Measurements from ENCODE around the gene AHI1. TPM values are rescaled to one million over a fixed set of nuclear protein-coding genes. Genes with fewer than 3 reads are reported as not detected.

The AHI1 gene
- total RNA-seq, 3 donors from 2014 or later (not counting 1 experiment from before 2014, with no cell fraction given), result 24.0 to 40.3 (median 32.4) TPM

- ATAC-seq (no peak), DNase-seq (no peak)
- H3K27me3 Mint-ChIP-seq (ENCODE audit: low read depth in 2 of 2), result no peaks in the 10 kb centered on the region
- H3K9me3 Mint-ChIP-seq, result no peaks in the 10 kb centered on the region
- TF ChIP-seq CTCF (IDR thresholded peaks at IDR 0.05), result no peak
- H3K4me3 Mint-ChIP-seq, result no peak overlapping the region
- Histone ChIP-seq H3K4me1 (ENCODE audit: control insufficient read depth, insufficient read depth, low read length) (no peaks in the 10 kb centered on the region), H3K27ac (ENCODE audit: low read length) (no peak overlapping the region), H3K36me3 (ENCODE audit: control insufficient read depth, insufficient read depth, low read length) (no peaks in the 10 kb centered on the region), H3K27me3 (ENCODE audit: control insufficient read depth, insufficient read depth, low read length) (no peaks in the 10 kb centered on the region), H3K9me3 (ENCODE audit: control insufficient read depth, insufficient read depth, low read length) (no peaks in the 10 kb centered on the region), H3K4me3 (ENCODE audit: low read length) (no peak overlapping the region)
- H3K4me1 Mint-ChIP-seq, result no peaks in the 10 kb centered on the region
- H3K36me3 Mint-ChIP-seq, result no peaks in the 10 kb centered on the region
- H3K27ac Mint-ChIP-seq, result no peak overlapping the region
- no CpG with 5 or more reads among the region's 2 CpGs for WGBS (ENCODE audit: insufficient coverage)
- intact Hi-C loops (cut with micrococcal nuclease), result no loop called here
These were observed 69.5 kb downstream of the AHI1 start for GRCh38 chr6:135428078-135428477.

- Mint-ChIP-seq H3K4me1 (no peaks in the 10 kb centered on the region), H3K27me3 (ENCODE audit: low read depth in 2 of 2) (no peaks in the 10 kb centered on the region), H3K9me3 (no peaks in the 10 kb centered on the region), H3K36me3 (no peaks in the 10 kb centered on the region), H3K4me3 (no peak overlapping the region), H3K27ac (no peak overlapping the region)
- Histone ChIP-seq H3K27me3 (ENCODE audit: control insufficient read depth, insufficient read depth, low read length) (no peaks in the 10 kb centered on the region), H3K9me3 (ENCODE audit: control insufficient read depth, insufficient read depth, low read length) (no peaks in the 10 kb centered on the region), H3K36me3 (ENCODE audit: control insufficient read depth, insufficient read depth, low read length) (no peaks in the 10 kb centered on the region), H3K27ac (ENCODE audit: low read length) (no peak overlapping the region), H3K4me3 (ENCODE audit: low read length) (no peak overlapping the region), H3K4me1 (ENCODE audit: control insufficient read depth, insufficient read depth, low read length) (no peaks in the 10 kb centered on the region)
- intact Hi-C loops (cut with micrococcal nuclease), result no loop called here
- ATAC-seq (no peak), DNase-seq (no peak)
- TF ChIP-seq CTCF (IDR thresholded peaks at IDR 0.05), result no peak
- 100% methylated on average over 1 of the region's 1 CpG for WGBS (ENCODE audit: insufficient coverage)
These were observed 70.7 kb downstream of the AHI1 start for GRCh38 chr6:135426833-135427232.

- no peaks in the 10 kb centered on the region for H3K27me3 ChIP-seq (ENCODE audit: control insufficient read depth, insufficient read depth, low read length)
- no CpG with 5 or more reads among the region's 1 CpG for WGBS (ENCODE audit: insufficient coverage)
- no peak overlapping the region for H3K27ac Mint-ChIP-seq
- no peaks in the 10 kb centered on the region for H3K27me3 Mint-ChIP-seq (ENCODE audit: low read depth in 2 of 2)
- no peaks in the 10 kb centered on the region for H3K9me3 ChIP-seq (ENCODE audit: control insufficient read depth, insufficient read depth, low read length)
- H3K4me1 Mint-ChIP-seq, result no peaks in the 10 kb centered on the region
- no peaks in the 10 kb centered on the region for H3K36me3 Mint-ChIP-seq
- ATAC-seq (no peak), DNase-seq (no peak)
- no peaks in the 10 kb centered on the region for H3K9me3 Mint-ChIP-seq
- intact Hi-C loops (cut with micrococcal nuclease), result no loop called here
- TF ChIP-seq CTCF (IDR thresholded peaks at IDR 0.05), result no peak
- H3K4me3 ChIP-seq (ENCODE audit: low read length), result no peak overlapping the region
- no peak overlapping the region for H3K4me3 Mint-ChIP-seq
- H3K4me1 ChIP-seq (ENCODE audit: control insufficient read depth, insufficient read depth, low read length), result no peaks in the 10 kb centered on the region
- no peaks in the 10 kb centered on the region for H3K36me3 ChIP-seq (ENCODE audit: control insufficient read depth, insufficient read depth, low read length)
- no peak overlapping the region for H3K27ac ChIP-seq (ENCODE audit: low read length)
These were observed 73.2 kb downstream of the AHI1 start for GRCh38 chr6:135424385-135424784.

GRCh38 chr6:135423649-135424128 is 73.9 kb downstream of the AHI1 start:
- peak; percentile 60 to 74 (median 61) for ATAC-seq
- DNase-seq, result peak in 1 of 2 donors; percentile 55
- Mint-ChIP-seq H3K36me3 (no peaks in the 10 kb centered on the region), H3K27me3 (ENCODE audit: low read depth in 2 of 2) (no peaks in the 10 kb centered on the region), H3K4me3 (no peak overlapping the region), H3K9me3 (no peaks in the 10 kb centered on the region), H3K27ac (no peak overlapping the region), H3K4me1 (no peaks in the 10 kb centered on the region)
- H3K27ac ChIP-seq (ENCODE audit: low read length), result no peak overlapping the region
- no peaks in the 10 kb centered on the region for H3K4me1 ChIP-seq (ENCODE audit: control insufficient read depth, insufficient read depth, low read length)
- H3K9me3 ChIP-seq (ENCODE audit: control insufficient read depth, insufficient read depth, low read length), result no peaks in the 10 kb centered on the region
- no peak overlapping the region for H3K4me3 ChIP-seq (ENCODE audit: low read length)
- intact Hi-C loops (cut with micrococcal nuclease), result loop anchor here (1.0 kb wide), 1 partner anchor 278 kb away; no protein-coding TSS in a partner anchor
- H3K36me3 ChIP-seq (ENCODE audit: control insufficient read depth, insufficient read depth, low read length), result no peaks in the 10 kb centered on the region
- H3K27me3 ChIP-seq (ENCODE audit: control insufficient read depth, insufficient read depth, low read length), result no peaks in the 10 kb centered on the region
- no CpG with 5 or more reads among the region's 2 CpGs for WGBS (ENCODE audit: insufficient coverage)
- peak; percentile 82 for TF ChIP-seq CTCF (IDR thresholded peaks at IDR 0.05)
